Common myeloid progenitor, CD34-positive (primary cell): ENCODE data around the gene TOP3A.

Experiments used
- CTCF ChIA-PET: fragments of 350-600 bp; sonication (Branson Sonifier 250); formaldehyde crosslinking; loops from one replicate; lab custom pipeline; 2021; ENCODE audit warnings: antibody characterized with exemption; lab: Charles Lee
- POLR2A ChIA-PET: fragments of 350-600 bp; sonication (Branson Sonifier 250); formaldehyde crosslinking; loops from one replicate; lab custom pipeline; 2021; ENCODE audit warnings: antibody characterized with exemption; lab: Charles Lee
- DNase-seq, 3 donors: peaks; one replicate each; pipeline versions ENCODE4 v3.0.0 to v3.0.0-alpha.2; 2013
- H3K27ac ChIP-seq, 2 experiments: 1 replicate in 1 of 2; 2 replicates in 1 of 2; pipeline ENCODE4 v1.7.0; 2013; ENCODE audit warnings: inconsistent platforms in 2 of 2, low read length in 2 of 2, mild to moderate bottlenecking in 2 of 2, low read depth in 1 of 2, moderate library complexity in 1 of 2; ENCODE audit not compliant: severe bottlenecking in 2 of 2, insufficient read depth in 1 of 2, poor library complexity in 1 of 2
- H3K27me3 ChIP-seq, 5 experiments: replicated peaks in 2 of 5; 1 replicate in 3 of 5; 2 replicates in 2 of 5; pipeline versions ENCODE4 v1.6.1 to v1.7.0; 2013; ENCODE audit warnings: low read length in 4 of 5, mild to moderate bottlenecking in 2 of 5, moderate library complexity in 2 of 5, inconsistent platforms in 1 of 5; ENCODE audit not compliant: insufficient read depth in 5 of 5, control insufficient read depth in 4 of 5
- H3K36me3 ChIP-seq, 4 experiments: 1 replicate in 2 of 4; 2 replicates in 2 of 4; pipeline versions ENCODE4 v1.6.1 to v1.7.0; 2013; ENCODE audit warnings: low read length in 3 of 4, control low read depth in 1 of 4, mild to moderate bottlenecking in 1 of 4; ENCODE audit not compliant: control insufficient read depth in 4 of 4, insufficient read depth in 4 of 4
- H3K4me1 ChIP-seq, 4 experiments: 1 replicate in 3 of 4; 2 replicates in 1 of 4; pipeline versions ENCODE4 v1.6.1 to v1.7.1; 2013; ENCODE audit warnings: low read length in 3 of 4, mild to moderate bottlenecking in 3 of 4, control low read depth in 1 of 4, inconsistent platforms in 1 of 4, moderate library complexity in 1 of 4; ENCODE audit not compliant: control insufficient read depth in 4 of 4, insufficient read depth in 4 of 4; ENCODE audit errors: control extremely low read depth in 1 of 4
- H3K4me3 ChIP-seq, 7 experiments: 1 replicate in 4 of 7; 2 replicates in 3 of 7; pipeline versions ENCODE4 v1.5.1 to v1.7.0; 2013; ENCODE audit warnings: mild to moderate bottlenecking in 7 of 7, low read length in 6 of 7, moderate library complexity in 6 of 7, inconsistent platforms in 2 of 7, low read depth in 2 of 7, control low read depth in 1 of 7; ENCODE audit not compliant: insufficient read depth in 4 of 7, control insufficient read depth in 1 of 7; ENCODE audit errors: extremely low read depth in 1 of 7
- H3K9me3 ChIP-seq, 5 experiments: 1 replicate in 4 of 5; 2 replicates in 1 of 5; pipeline versions ENCODE4 v1.6.1 to v1.7.1; 2013; ENCODE audit warnings: low read length in 4 of 5, mild to moderate bottlenecking in 2 of 5, inconsistent platforms in 1 of 5, low read depth in 1 of 5, moderate library complexity in 1 of 5; ENCODE audit not compliant: control insufficient read depth in 4 of 5, insufficient read depth in 2 of 5; ENCODE audit errors: control extremely low read depth in 1 of 5
- WGBS: methylation state at CpG from one replicate; pipeline ENCODE4 v1.1.5; 2013; ENCODE audit not compliant: insufficient coverage; 5-methylcytosine and 5-hydroxymethylcytosine counted together

TOP3A gene

GRCh38 chr17:18251204-18251603, 63.6 kb downstream of the TOP3A start:
- CTCF ChIA-PET = no interaction called here
- no peaks in the 10 kb centered on the region for H3K27me3 ChIP-seq
- no peaks in the 10 kb centered on the region for H3K9me3 ChIP-seq
- WGBS = 95% methylated on average over 15 of the region's 15 CpGs
- H3K27ac ChIP-seq = no peak overlapping the region
- H3K4me3 ChIP-seq = no peak overlapping the region
- DNase-seq = no peak
- H3K36me3 ChIP-seq = peaks cover 3 to 93% (median 73%) of the 10 kb centered on the region in 4 experiments
- H3K4me1 ChIP-seq = no peaks in the 10 kb centered on the region
- POLR2A ChIA-PET = no interaction called here

- H3K4me3 ChIP-seq = no peak overlapping the region
- H3K4me1 ChIP-seq = no peaks in the 10 kb centered on the region
- H3K9me3 ChIP-seq = no peaks in the 10 kb centered on the region
- ChIA-PET CTCF (interaction anchor here (0.7 kb wide), 1 partner anchor 9 kb away, joined by 3 read pairs; no protein-coding TSS in a partner anchor), POLR2A (no interaction called here)
- WGBS = 97% methylated on average over 14 of the region's 14 CpGs
- no peaks in the 10 kb centered on the region for H3K27me3 ChIP-seq
- no peak for DNase-seq
- H3K36me3 ChIP-seq = peaks cover 3 to 93% (median 70%) of the 10 kb centered on the region in 4 experiments
- H3K27ac ChIP-seq = no peak overlapping the region
Measured at GRCh38 chr17:18250708-18251107, 64.1 kb downstream of the TOP3A start.

GRCh38 chr17:18250259-18250658, 64.5 kb downstream of the TOP3A start:
- ChIA-PET CTCF (interaction anchor here (0.7 kb wide), 1 partner anchor 10 kb away, joined by 3 read pairs; no protein-coding TSS in a partner anchor), POLR2A (no interaction called here)
- Histone ChIP-seq H3K4me1 (no peaks in the 10 kb centered on the region), H3K9me3 (no peaks in the 10 kb centered on the region), H3K4me3 (no peak overlapping the region), H3K27ac (no peak overlapping the region), H3K27me3 (no peaks in the 10 kb centered on the region), H3K36me3 (peaks cover 3 to 93% (median 70%) of the 10 kb centered on the region in 4 experiments)
- no peak for DNase-seq
- WGBS = 94% methylated on average over 8 of the region's 9 CpGs

- no peaks in the 10 kb centered on the region for H3K4me1 ChIP-seq
- CTCF ChIA-PET = interaction anchor here (0.9 to 2.0 kb wide), 9 partner anchors 8 to 74 kb away, joined by 3 to 7 read pairs (median 3); no protein-coding TSS in a partner anchor
- POLR2A ChIA-PET = no interaction called here
- H3K27me3 ChIP-seq = no peaks in the 10 kb centered on the region
- 100% methylated on average over 3 of the region's 7 CpGs for WGBS
- DNase-seq = no peak
- peaks cover 3 to 87% (median 64%) of the 10 kb centered on the region in 4 experiments for H3K36me3 ChIP-seq
- H3K4me3 ChIP-seq = no peak overlapping the region
- H3K27ac ChIP-seq = no peak overlapping the region
- H3K9me3 ChIP-seq = no peaks in the 10 kb centered on the region
Measured at GRCh38 chr17:18248811-18249210, 66.0 kb downstream of the TOP3A start.

GRCh38 chr17:18248300-18248731, 66.5 kb downstream of the TOP3A start:
- no peaks in the 10 kb centered on the region for H3K9me3 ChIP-seq
- no peaks in the 10 kb centered on the region for H3K4me1 ChIP-seq
- H3K27ac ChIP-seq = no peak overlapping the region
- H3K4me3 ChIP-seq = no peak overlapping the region
- no peaks in the 10 kb centered on the region for H3K27me3 ChIP-seq
- CTCF ChIA-PET = interaction anchor here (0.9 to 2.0 kb wide), 12 partner anchors 9 to 80 kb away, joined by 3 to 7 read pairs (median 3); no protein-coding TSS in a partner anchor
- peaks cover 3 to 87% (median 62%) of the 10 kb centered on the region in 4 experiments for H3K36me3 ChIP-seq
- 38% methylated on average over 9 of the region's 9 CpGs for WGBS
- DNase-seq = peak; percentile 66 to 86 (median 81)
- POLR2A ChIA-PET = no interaction called here

- Histone ChIP-seq H3K4me1 (no peaks in the 10 kb centered on the region), H3K27ac (no peak overlapping the region), H3K27me3 (no peaks in the 10 kb centered on the region), H3K9me3 (no peaks in the 10 kb centered on the region), H3K36me3 (peaks cover 3 to 84% (median 58%) of the 10 kb centered on the region in 4 experiments), H3K4me3 (no peak overlapping the region)
- ChIA-PET POLR2A (no interaction called here), CTCF (interaction anchor here (0.7 to 2.0 kb wide), 5 partner anchors 9 to 80 kb away, joined by 3 to 7 read pairs (median 4); no protein-coding TSS in a partner anchor)
- 97% methylated on average over 29 of the region's 30 CpGs for WGBS
- DNase-seq = no peak
Measured at GRCh38 chr17:18247613-18248001, 67.2 kb downstream of the TOP3A start.

GRCh38 chr17:18246880-18247612, 67.7 kb downstream of the TOP3A start:
- H3K36me3 ChIP-seq = peaks cover 3 to 84% (median 55%) of the 10 kb centered on the region in 4 experiments
- H3K27ac ChIP-seq = no peak overlapping the region
- peak in 2 of 3 donors; percentile 21 to 50 for DNase-seq
- POLR2A ChIA-PET = interaction anchor here (0.6 kb wide), 1 partner anchor 11 kb away, joined by 3 read pairs; no protein-coding TSS in a partner anchor
- H3K4me3 ChIP-seq = no peak overlapping the region
- 88% methylated on average over 29 of the region's 46 CpGs for WGBS
- no peaks in the 10 kb centered on the region for H3K27me3 ChIP-seq
- no peaks in the 10 kb centered on the region for H3K4me1 ChIP-seq
- CTCF ChIA-PET = interaction anchor here (0.7 to 2.0 kb wide), 5 partner anchors 9 to 81 kb away, joined by 3 to 7 read pairs (median 4); no protein-coding TSS in a partner anchor
- H3K9me3 ChIP-seq = no peaks in the 10 kb centered on the region
